Cardiac muscle cell (in vitro differentiated cells and primary cell): ENCODE measurements around the gene CMSS1. TPM values are rescaled to one million over a fixed set of nuclear protein-coding genes. Genes with fewer than 3 reads are reported as not detected.

Experiments
- DNase-seq, 2 donors: peaks; one replicate each; pipeline versions ENCODE4 v3.0.0 to v3.0.0-alpha.2; 2010 to 2017; ENCODE audit warnings: low read depth in 1 of 2, low spot score in 1 of 2
- H3K27ac ChIP-seq: fragments of 200-600 bp; sonication (generic); 2 replicates; pipeline ENCODE4 v1.5.1; 2016
- H3K27me3 ChIP-seq: fragments of 200-600 bp; sonication (generic); 2 replicates; pipeline ENCODE4 v1.6.0; 2016; ENCODE audit warnings: control low read depth
- H3K36me3 ChIP-seq: fragments of 200-600 bp; sonication (generic); 2 replicates; pipeline ENCODE4 v1.5.1; 2016; ENCODE audit warnings: control low read depth
- H3K4me1 ChIP-seq: fragments of 200-600 bp; sonication (generic); 2 replicates; pipeline ENCODE4 v1.8.1; 2017; ENCODE audit warnings: low read depth, mild to moderate bottlenecking, mixed run types
- H3K4me3 ChIP-seq: fragments of 200-600 bp; sonication (generic); 2 replicates; pipeline ENCODE4 v1.5.1; 2016; ENCODE audit warnings: mild to moderate bottlenecking
- H3K9me3 ChIP-seq: fragments of 200-600 bp; sonication (generic); 2 replicates; pipeline ENCODE4 v1.5.1; 2017; ENCODE audit warnings: low read depth, mild to moderate bottlenecking, control low read depth
- CTCF ChIP-seq: IDR thresholded peaks from 2 replicates; pipeline ENCODE4 v1.5.1; 2012; ENCODE audit warnings: low read depth, mild to moderate bottlenecking, low read length
- polyA plus RNA-seq: library from polyadenylated mRNA; unstranded; fragments of >200 nt; fragmentation: Nextera tagmentation; extraction: Ambion mirVana; gene quantifications from 2 replicates; pipeline ENCODE4 v1.2.1, GENCODE V29; 2016
- total RNA-seq: library from RNA; depleted of rRNA; stranded (reverse); fragments of >200 nt; gene quantifications from 2 replicates; pipeline ENCODE4 v1.2.3, GENCODE V29; 2016

The CMSS1 gene
- total and polyA plus RNA-seq, 2 experiments from 2014 or later, result 13.1 to 32.9 TPM

DNA sequence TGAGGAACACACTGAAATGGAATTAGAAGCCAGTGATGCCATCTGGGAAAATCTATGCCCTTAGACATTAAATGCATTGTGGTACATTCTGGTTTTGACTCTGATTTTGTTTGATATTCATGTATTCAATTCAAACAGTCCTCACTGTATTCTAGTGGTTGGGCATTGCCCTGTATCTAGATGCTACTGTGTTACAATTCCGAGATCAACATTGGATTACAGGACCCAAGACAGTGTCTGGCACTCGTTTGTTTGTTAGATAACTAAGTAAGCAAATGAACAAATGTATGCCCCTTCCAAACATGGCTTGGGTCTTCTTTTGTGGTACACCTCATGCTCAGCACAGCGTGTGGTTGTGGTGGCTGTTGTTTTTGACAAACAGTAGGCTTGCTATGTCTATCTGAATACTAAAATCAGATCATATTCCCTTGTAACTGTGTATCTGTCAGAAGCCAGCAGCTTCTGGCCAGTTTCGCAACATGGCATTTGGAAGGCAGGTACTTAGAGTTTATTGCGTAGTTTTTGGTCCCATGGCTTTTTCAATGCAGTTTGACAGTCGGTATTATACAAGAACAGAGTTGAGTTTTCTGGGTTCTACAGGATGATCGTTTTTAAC, 290.9 kb downstream of the CMSS1 start:
- Histone ChIP-seq H3K4me3 (no peak overlapping the region), H3K9me3 (no peaks in the 10 kb centered on the region), H3K27me3 (no peaks in the 10 kb centered on the region), H3K36me3 (no peaks in the 10 kb centered on the region), H3K4me1 (no peaks in the 10 kb centered on the region), H3K27ac (no peak overlapping the region)
- no peak for TF ChIP-seq CTCF
- no peak for DNase-seq

DNA sequence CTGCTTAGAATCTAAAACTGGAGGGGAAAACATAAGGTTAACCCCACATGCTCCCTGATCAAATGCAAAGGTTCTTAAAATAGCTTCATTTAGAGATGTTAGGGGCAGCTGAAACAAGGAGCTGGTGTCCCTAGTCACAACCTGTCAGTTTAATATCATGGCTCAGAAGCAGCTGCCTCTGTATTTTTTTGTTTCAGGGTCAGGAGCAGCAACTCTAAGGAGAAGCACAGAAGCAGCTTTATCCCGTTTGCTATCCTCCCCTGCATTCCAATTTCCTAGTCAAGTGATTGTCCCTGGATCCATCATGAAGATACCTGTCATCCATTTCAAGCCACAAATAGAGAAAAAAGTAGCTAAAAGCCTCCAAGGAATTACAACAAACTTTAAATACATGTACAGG, 292.5 kb downstream of the CMSS1 start:
- Histone ChIP-seq H3K4me3 (no peak overlapping the region), H3K4me1 (no peaks in the 10 kb centered on the region), H3K27ac (no peak overlapping the region), H3K27me3 (no peaks in the 10 kb centered on the region), H3K36me3 (no peaks in the 10 kb centered on the region), H3K9me3 (no peaks in the 10 kb centered on the region)
- no peak for DNase-seq
- TF ChIP-seq CTCF, result no peak

DNA sequence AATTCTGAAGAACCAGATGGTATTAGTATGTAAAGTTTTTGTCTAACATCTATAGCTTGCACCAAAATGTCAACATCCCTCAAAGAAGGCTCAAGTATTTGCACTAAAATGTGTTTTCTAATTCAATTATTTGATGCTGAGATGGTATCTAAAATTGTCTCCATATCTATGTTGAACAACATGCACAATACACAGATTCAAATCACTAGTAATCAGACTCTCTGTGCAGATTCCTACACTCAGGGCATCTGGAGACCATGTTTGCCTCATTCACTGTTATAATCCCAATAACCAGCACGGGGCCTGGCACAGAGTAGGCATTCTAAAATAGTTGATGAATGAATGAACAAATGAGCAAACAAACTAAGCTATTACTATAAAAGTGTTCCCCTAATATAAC, 294.1 kb downstream of the CMSS1 start:
- TF ChIP-seq CTCF, result no peak
- Histone ChIP-seq H3K36me3 (no peaks in the 10 kb centered on the region), H3K27me3 (no peaks in the 10 kb centered on the region), H3K4me3 (no peak overlapping the region), H3K27ac (no peak overlapping the region), H3K4me1 (no peaks in the 10 kb centered on the region), H3K9me3 (no peaks in the 10 kb centered on the region)
- no peak for DNase-seq

DNA sequence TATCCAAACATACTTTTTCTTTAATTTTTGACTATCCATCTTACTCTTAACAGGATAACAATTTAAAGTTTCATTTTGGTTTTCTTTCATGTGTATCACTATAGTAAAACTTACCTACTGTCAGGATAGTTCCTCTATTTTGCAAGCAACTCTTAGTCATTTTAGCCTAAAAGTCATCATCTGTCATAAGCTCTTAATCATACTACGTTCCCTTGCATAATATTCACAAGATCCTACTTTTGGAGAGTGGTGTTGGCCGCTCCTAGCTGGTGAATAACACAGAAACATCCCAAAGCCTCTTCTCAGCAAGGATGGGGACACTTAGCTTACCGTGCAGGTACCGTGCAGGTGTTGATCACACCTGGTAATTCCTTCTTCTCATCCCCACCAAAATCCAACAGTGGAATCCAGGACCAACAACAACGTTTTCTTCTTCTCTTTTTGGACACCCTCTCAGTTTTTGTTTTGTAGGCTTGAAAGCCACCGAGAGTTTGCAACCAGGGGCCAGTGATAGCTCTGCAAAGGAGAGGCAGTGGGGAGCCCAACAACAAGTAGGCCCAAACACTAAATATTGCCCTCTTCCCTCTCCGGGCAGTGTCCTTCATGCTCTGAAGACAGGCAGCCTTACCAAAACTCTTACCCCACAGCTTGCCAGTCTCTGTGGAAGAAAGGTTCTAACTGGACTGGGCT, 296.2 kb downstream of the CMSS1 start:
- TF ChIP-seq CTCF, result no peak
- Histone ChIP-seq H3K4me1 (no peaks in the 10 kb centered on the region), H3K9me3 (no peaks in the 10 kb centered on the region), H3K4me3 (no peak overlapping the region), H3K27ac (no peak overlapping the region), H3K27me3 (no peaks in the 10 kb centered on the region), H3K36me3 (no peaks in the 10 kb centered on the region)
- no peak for DNase-seq

GRCh38 chr3:100114413-100115030, 296.9 kb downstream of the CMSS1 start, which contains the start of gene FILIP1L:
TSS of gene FILIP1L (minus strand) at chr3:100114501.
- Histone ChIP-seq H3K27ac (no peak within 1 kb of the TSS), H3K27me3 (no peaks in the 10 kb centered on the region), H3K4me1 (no peaks in the 10 kb centered on the region), H3K36me3 (no peaks in the 10 kb centered on the region), H3K4me3 (no peak within 1 kb of the TSS), H3K9me3 (no peaks in the 10 kb centered on the region)
- DNase-seq, result no peak
- TF ChIP-seq CTCF, result no peak
